ENCODE measurements around the gene EFNA5. TPM values are rescaled to one million over a fixed set of nuclear protein-coding genes. Genes with fewer than 3 reads are reported as not detected.

The EFNA5 gene
- total RNA-seq, 4 donors from 2014 or later: 16.6 to 35.3 (median 19.3) TPM

DNA sequence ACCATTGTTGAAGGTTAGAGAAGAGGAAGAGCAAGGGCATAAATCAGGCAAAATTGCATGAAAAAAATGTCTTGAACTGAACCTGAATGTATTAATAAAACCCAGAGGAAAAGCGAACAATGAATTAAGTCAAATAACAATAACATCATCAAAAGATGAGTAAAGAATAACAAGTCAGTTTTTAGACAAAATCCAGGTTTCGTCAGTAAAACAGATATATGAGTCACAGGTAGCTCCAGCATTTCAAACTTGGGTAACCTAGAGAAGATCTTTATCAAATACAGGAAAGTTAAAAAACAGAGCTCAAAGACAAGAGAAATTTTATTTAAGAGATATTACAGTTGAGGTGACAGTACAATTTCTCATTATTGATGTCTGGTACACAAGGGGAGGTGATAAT, 332.4 kb downstream of the EFNA5 start:
- no peak for DNase-seq (ENCODE audit: low spot score in 2 of 2)
- H3K4me3 ChIP-seq (ENCODE audit: low read depth, poor library complexity, severe bottlenecking): no peak overlapping the region
- TF ChIP-seq POLR2A (IDR thresholded peaks at IDR 0.05): no peak
- TF ChIP-seq, protein P1, sequence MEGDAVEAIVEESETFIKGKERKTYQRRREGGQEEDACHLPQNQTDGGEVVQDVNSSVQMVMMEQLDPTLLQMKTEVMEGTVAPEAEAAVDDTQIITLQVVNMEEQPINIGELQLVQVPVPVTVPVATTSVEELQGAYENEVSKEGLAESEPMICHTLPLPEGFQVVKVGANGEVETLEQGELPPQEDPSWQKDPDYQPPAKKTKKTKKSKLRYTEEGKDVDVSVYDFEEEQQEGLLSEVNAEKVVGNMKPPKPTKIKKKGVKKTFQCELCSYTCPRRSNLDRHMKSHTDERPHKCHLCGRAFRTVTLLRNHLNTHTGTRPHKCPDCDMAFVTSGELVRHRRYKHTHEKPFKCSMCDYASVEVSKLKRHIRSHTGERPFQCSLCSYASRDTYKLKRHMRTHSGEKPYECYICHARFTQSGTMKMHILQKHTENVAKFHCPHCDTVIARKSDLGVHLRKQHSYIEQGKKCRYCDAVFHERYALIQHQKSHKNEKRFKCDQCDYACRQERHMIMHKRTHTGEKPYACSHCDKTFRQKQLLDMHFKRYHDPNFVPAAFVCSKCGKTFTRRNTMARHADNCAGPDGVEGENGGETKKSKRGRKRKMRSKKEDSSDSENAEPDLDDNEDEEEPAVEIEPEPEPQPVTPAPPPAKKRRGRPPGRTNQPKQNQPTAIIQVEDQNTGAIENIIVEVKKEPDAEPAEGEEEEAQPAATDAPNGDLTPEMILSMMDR (IDR thresholded peaks at IDR 0.05): no peak
- WGBS, 2 donors: 88 to 89% methylated on average over 2 of the region's 2 CpGs
- intact Hi-C loops (cut with DNase I; ENCODE audit: low total_unique reads): no loop called here

DNA sequence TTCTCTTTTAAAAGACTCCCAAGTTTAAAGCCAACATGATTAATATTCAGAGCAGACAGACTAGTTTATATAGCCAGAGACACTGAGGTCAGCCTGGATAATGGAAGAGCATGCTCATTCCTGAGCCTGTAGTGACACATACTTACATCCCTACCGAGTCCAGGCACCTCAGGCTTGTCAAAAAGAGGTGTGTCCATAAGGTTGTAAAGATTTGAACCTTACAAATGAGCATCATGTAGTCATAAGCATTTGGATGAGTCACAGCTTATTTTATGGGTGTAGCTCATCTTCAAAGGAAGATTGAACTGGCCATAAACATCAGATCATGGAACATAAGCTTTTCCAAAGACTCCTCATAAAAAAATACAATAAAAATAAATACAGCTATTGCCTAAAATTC, 333.5 kb downstream of the EFNA5 start:
- 22 to 32% methylated on average over 1 of the region's 1 CpG for WGBS, 2 donors
- intact Hi-C loops (cut with DNase I; ENCODE audit: low total_unique reads): no loop called here
- TF ChIP-seq POLR2A (IDR thresholded peaks at IDR 0.05): no peak
- TF ChIP-seq, protein P1 (IDR thresholded peaks at IDR 0.05): no peak
- peak in 1 of 2 donors; percentile 46 for DNase-seq (ENCODE audit: low spot score in 2 of 2)
- H3K4me3 ChIP-seq (ENCODE audit: low read depth, poor library complexity, severe bottlenecking): no peak overlapping the region

DNA sequence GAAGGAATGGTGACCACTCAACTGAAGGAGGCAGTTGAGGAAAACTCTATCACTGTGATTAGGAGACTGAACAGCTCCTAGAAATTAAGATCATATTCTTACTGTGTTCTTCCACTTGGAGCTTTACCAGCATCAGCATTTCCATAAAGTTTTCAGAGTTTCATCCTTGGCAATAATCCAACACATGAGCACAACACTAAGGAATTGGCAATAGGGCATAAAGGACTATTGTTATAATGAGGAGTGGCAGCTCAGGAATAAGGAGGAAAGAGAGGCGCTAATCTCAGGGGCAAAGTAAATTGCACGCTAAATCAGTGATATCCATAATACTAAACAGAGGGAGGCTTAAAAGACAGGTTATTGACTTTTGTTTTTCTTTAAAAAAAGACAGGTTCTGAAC, 338.9 kb downstream of the EFNA5 start:
- no peak overlapping the region for H3K4me3 ChIP-seq (ENCODE audit: low read depth, poor library complexity, severe bottlenecking)
- WGBS, 2 donors: 73 to 81% methylated on average over 2 of the region's 2 CpGs
- no peak for DNase-seq (ENCODE audit: low spot score in 2 of 2)
- intact Hi-C loops (cut with DNase I; ENCODE audit: low total_unique reads): no loop called here
- TF ChIP-seq, protein P1 (IDR thresholded peaks at IDR 0.05): no peak
- TF ChIP-seq POLR2A (IDR thresholded peaks at IDR 0.05): no peak

DNA sequence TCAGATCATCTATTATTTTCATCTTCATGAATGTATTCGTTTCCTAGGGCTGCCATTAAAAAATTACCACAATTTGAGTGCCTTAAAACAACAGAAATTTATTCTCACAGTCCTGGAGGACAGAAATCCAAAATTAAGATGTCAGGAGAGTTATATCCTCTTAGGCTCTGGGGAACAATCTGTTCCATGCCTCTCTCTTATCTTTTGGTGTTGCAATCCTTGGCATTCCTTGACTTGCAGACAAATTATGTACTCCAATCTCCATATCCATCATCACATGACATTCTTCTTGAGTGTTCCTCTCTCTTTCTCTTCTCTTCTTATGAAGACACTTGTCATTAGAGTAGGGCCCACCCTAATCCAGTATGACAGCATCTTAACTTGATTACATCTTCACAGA, 339.4 kb downstream of the EFNA5 start:
- no peak for TF ChIP-seq POLR2A (IDR thresholded peaks at IDR 0.05)
- TF ChIP-seq, protein P1 (IDR thresholded peaks at IDR 0.05): no peak
- DNase-seq (ENCODE audit: low spot score in 2 of 2): no peak
- WGBS, 2 donors: 82 to 96% methylated on average over 1 of the region's 1 CpG
- intact Hi-C loops (cut with DNase I; ENCODE audit: low total_unique reads): no loop called here
- no peak overlapping the region for H3K4me3 ChIP-seq (ENCODE audit: low read depth, poor library complexity, severe bottlenecking)

DNA sequence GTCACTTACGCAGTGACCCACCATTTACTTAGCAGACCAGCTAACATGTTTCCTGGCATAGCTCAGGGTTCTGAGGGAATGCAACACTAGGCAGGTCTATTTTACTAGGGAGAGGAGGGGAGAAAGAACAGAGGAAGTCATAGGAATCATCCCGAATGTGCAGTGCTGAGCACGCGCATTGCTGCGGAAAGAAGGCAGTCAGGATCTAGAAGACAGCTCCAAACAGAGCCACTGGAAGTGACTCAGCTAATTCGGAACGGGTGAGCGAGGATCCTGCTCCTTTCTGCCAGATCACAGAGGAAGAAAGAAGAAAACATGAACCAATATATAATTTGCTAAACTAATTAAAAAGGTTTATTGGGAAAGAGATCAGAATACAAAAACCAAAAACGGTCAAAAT, 339.8 kb downstream of the EFNA5 start:
- intact Hi-C loops (cut with DNase I; ENCODE audit: low total_unique reads): no loop called here
- WGBS, 2 donors: 89 to 91% methylated on average over 9 of the region's 9 CpGs

DNA sequence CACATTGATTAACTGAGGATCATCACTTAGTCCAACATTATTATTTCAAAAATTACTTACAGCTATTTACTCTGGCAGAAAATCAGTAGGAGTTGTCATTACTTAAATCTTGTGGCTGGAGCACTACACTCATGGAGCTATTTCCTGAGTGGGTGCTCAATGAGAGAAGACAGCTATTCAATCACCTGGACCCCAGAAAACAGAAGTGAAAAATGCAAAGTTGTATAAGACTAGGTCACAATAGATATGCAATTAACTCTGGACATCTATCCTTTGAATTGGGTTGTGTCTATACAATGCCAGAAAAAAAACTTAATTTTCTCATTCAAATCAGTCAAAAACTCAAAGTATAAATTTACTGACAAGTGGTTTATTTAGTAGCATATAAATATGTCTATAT, 340.9 kb downstream of the EFNA5 start:
- TF ChIP-seq, protein P1 (IDR thresholded peaks at IDR 0.05): no peak
- no peak for TF ChIP-seq POLR2A (IDR thresholded peaks at IDR 0.05)
- intact Hi-C loops (cut with DNase I; ENCODE audit: low total_unique reads): no loop called here
- H3K4me3 ChIP-seq (ENCODE audit: low read depth, poor library complexity, severe bottlenecking): no peak overlapping the region
- no peak for DNase-seq (ENCODE audit: low spot score in 2 of 2)

More for the DNA sequence above, 339.8 kb downstream of the EFNA5 start:
- DNase-seq (ENCODE audit: low spot score in 2 of 2): no peak
- no peak overlapping the region for H3K4me3 ChIP-seq (ENCODE audit: low read depth, poor library complexity, severe bottlenecking)
- no peak for TF ChIP-seq POLR2A (IDR thresholded peaks at IDR 0.05)
- TF ChIP-seq, protein P1 (IDR thresholded peaks at IDR 0.05): no peak

Measured in lower leg skin (tissue), 4 donors.